HG02840 (cell line): Measurements from ENCODE around the gene KCNQ2.

Source experiments
- ATAC-seq: cut with Tn5 transposase; IDR thresholded peaks from one replicate; pipeline ENCODE4 v1.9.1; 2021; ENCODE audit warnings: mild to moderate bottlenecking, moderate library complexity, moderate number of reproducible peaks; ENCODE audit not compliant: unreplicated experiment, low FRiP score

The KCNQ2 gene

DNA sequence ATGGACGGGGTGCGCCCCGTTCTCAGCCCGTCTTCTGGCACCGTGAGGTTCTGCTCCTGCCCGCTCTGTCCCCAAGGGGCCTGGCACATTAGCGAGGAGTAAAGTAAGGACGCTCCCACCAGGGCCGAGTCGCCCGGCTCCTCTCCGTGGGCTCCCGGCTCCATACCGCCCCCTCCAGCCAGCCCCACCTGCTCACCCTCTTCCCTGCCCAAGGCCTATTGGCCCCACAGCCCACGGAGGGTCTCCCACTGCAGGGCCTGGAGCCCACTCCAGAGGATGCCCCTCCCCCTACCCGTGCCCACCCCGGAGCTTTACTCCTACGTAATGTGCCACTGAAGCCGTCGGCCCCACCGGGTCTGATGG is 63.8 kb downstream of the KCNQ2 start:
- no peak for ATAC-seq

DNA sequence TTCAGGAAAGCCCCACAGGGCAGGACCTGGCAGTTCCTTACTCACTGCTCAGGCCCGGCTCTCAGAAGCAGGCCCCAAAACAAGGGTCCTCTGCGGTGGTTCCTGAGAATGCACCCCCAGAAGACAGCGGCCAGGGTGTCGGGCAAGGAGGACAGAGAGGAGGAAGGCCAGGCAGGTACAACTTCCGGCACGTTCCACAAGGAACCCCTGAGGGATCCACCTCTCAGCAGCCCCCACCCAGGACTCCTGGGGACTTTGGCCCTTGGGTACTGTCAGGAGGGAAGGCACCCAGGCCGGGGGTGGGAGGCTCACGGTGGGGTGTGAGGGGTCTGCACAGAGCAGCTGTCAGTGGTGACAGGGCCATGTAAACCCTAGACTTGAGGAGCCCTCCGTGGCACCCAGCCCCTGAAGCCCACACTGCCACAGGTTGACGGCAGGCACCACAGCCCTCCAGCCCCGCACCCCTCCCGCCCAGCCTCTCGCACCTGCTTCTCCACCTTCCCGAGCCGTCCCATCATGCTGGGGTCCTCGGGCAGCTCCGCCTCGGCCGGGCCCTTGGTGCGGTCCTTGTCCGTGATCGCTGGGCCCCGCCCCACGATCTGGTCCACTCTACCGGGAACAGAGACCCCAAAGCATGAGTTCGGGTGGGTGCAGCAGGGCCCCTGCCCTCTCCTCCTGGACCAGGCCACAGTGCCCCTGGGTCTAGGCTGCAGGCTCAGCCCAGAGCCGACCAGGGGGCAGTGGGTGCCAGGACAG is 64.3 kb downstream of the KCNQ2 start:
- no peak for ATAC-seq

DNA sequence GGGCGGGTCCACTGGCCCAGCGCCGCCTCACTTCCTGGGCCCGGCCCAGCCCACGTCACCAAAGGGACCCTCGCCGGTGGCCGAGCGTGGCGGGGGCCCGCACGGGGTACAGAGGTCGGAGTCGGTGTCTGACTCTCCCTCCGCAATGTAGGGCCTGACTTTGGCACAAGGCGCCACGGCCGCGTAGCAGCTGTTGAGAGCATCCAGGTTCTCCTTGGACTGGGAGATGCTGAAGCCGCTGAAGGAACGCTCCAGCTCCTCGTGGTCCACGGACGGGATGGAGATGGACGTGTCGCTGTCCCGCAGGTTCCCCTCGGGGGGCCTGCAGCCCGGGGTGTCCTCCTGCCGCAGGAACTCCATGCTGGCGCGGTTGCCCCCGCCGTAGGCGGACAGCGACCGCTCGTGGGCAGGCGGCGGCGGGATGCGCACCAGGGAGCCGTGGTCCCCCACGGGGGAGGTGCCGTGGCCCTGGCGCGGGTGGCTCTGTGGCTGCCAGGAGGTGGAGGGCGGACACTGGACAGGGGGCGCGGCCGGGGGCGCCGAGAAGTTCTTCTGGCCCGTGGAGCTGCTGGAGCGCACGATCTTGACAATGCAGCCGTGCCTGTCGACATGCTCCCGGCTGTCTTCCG is 65.7 kb downstream of the KCNQ2 start:
- ATAC-seq, result no peak

DNA sequence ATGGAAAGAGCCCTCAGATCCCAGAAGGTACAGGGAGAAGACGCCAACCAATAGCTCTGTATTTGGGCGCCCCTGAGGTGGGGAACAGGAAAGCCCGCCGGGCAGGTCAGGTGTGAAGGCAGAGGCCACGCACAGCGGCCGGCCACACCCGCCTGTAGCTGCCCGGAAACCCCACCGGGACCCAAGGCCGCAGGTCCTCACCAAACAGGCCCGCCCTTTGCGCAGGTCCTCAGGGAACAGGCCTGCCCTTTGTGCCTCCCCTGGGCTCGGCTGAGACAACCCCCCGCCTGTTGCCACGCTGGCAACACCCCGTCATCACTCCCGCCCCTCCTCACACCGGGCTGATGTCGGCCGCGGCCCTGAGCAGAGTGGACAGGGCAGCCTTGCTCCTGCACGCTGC is 66.4 kb downstream of the KCNQ2 start:
- ATAC-seq, result no peak

DNA sequence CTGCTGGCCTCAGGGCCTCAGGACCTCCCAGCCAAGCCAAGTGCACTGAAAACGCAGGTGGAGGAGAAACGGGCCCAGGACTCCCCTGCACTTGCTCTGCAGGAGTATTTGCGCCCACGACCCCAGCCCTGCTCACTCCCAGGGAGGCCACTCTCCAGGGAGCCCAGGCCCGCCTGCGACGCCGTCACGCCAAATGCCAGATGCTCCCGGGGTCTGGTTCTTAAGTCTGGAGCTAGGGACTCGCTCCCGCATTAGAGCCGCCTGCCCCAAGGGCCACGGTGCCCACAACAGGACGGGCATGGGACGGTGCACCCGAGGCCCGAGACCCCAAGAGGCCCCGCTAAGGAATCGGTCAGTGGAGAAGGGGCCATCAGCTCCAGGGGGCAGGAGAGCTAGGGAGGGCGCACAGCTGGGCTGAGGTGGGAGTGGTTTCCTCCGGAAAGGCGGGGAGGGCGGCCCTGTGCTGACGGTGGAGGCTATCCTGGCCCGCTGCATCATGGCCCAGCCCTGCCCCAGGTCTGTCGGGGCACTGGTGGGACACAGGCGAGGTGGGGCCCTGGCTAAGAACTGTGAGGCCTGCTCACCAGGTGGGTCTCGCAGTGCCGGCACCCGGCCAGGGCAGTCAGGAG is 67.2 kb downstream of the KCNQ2 start:
- ATAC-seq, result no peak

DNA sequence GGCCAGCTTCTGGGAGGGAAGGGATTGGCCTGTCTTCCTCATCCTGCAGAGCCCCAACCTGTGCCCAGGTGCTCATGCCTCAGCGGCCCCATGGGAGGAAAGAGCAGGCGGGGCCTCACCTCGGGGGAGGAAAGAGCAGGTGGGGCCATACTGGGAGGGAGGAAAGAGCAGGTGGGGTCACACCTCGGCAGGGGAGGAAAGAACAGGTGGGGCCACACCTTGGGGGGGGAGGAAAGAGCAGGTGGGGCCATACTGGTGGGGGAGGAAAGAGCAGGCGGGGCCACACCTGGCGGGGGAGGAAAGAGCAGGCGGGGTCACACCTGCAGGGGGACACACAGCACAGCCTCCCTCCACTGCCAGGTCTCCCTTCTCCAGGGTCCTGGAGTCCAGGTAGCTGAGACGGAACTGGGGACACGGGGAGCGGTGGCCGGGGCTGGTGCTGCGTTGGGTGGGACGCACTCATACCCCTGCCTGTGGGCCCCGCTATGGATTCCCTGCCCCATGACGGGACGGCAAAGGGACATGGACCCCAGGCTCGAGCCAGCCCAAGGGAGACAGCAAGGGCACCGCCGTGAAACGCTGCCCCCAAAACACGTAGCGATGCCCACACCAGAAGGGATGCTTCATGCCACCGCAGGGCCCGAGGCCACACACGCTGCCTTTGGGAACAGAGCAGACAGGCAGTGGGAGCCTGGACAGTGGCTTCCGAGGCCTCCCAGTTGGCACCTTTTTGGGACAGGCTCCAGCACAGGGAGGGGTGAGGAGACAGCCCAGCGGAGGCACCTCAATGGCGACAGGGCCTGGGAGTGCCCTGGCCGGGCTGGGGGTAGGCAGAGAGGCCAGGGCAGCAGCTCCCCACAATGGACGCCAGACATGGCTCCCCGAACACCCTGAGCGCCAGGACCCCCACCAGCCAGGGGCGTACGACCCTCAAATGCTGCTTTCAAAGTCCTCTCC is 68.0 kb downstream of the KCNQ2 start:
- ATAC-seq, result no peak

DNA sequence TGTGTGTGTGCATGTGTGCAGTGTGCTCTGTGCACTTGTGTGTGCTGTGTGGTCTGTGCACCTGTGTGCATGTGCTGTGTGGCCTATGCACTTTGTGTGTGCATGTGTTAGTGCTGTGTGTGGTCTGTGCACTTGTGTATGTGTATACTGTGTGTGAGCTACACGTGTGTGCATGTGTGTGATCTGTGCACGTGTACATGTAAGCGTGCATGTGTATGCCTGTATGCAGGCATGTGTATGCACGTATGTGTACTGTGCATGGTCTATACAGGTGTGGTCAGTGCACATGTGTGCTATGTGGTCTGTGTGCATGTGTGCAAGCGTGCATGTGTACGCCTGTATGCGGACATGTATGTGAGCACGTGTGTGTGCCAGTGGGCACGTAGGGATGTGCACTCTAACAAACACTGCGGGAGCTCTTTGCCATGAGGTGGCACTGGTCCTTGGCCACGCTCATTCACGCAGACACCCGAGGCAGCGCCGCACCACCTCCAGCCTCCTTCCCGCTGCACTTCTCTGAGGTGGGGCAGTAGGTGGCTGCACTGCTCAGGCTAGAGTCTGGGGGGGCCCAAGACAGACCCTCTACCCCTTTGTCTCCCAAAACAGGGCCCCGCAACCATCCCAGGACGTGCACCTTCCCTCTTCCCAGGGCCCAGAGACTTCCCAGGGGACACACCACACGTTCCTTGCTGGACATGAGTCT is 68.9 kb downstream of the KCNQ2 start:
- no peak for ATAC-seq

DNA sequence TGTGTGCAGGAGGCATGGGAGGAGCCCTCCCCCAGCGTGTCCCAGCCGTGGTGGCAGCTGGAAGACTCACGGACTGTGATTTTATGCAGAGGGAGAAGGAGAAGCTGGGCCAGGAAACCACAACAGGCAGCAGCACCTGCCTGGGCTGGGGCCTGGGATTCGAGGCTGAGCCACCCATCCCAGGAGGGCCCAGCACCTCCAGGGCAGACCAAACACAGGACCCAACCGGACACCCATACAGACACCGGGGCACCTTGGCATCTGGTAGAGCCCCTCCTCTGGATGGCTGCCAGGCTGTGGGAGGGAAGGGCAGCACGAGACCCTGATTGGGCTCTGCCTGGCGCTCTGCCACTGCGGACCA is 69.6 kb downstream of the KCNQ2 start:
- no peak for ATAC-seq

DNA sequence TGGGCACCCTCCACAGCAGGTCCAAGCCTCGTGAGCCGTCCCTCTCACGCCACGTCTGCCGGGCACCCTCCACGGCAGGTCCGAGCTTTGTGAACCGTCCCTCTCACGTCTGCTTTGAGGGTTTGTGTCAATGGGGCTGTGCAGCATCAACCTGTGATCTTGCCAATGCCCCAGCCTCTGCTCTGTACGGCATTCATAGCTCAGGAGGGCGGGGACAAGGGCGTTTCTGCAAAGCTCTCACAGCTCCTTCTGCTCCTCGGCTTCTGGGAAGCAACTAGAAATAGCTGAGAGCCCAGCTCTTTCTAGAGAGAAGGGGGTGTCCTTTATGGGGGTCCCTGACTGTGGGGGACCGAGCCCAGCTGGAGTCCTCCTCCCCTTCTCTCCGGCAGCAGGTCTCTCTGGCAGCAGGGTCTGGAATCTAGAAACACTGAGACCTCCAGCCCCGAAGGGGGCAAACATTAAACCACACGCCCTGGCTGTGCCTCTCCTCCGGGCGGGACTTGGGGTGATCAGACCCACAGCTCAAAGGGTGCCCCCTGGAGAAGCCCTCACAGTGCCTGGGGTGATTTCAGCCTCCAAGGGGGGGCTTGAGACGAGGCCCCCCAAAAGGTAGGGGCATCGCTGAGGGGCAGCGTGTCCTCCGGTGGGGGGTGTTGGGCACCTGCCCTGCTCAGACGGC is 70.1 kb downstream of the KCNQ2 start:
- no peak for ATAC-seq

DNA sequence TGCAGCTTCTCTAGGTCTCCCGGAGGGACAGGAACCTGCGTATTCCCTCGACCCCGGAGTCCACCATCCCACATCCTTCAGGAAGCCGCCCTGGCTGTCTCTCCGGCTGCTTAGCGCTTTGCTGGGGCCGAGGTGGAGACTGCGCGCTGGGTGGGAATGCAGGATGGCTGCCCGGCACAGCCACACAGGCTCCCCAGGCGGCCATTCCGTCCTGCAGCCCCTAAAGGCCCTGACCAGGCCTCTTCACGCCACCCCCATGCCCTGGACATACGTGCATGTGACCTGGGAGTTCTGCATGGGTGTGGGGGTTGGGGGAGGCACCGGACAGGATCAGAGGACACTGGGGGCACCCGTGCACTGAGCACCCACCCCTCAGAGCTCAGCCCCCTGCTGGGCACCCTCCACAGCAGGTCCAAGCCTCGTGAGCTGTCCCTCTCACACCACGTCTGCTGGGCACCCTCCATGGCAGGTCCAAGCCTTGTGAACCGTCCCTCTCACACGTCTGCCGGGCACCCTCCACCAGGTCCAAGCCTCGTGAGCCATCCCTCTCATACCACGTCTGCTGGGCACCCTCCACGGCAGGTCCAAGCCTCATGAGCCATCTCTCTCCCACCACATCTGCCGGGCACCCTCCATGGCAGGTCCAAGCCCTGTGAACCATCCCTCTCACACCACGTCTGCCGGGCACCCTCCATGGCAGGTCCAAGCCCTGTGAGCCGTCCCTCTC is 70.9 kb downstream of the KCNQ2 start:
- no peak for ATAC-seq

DNA sequence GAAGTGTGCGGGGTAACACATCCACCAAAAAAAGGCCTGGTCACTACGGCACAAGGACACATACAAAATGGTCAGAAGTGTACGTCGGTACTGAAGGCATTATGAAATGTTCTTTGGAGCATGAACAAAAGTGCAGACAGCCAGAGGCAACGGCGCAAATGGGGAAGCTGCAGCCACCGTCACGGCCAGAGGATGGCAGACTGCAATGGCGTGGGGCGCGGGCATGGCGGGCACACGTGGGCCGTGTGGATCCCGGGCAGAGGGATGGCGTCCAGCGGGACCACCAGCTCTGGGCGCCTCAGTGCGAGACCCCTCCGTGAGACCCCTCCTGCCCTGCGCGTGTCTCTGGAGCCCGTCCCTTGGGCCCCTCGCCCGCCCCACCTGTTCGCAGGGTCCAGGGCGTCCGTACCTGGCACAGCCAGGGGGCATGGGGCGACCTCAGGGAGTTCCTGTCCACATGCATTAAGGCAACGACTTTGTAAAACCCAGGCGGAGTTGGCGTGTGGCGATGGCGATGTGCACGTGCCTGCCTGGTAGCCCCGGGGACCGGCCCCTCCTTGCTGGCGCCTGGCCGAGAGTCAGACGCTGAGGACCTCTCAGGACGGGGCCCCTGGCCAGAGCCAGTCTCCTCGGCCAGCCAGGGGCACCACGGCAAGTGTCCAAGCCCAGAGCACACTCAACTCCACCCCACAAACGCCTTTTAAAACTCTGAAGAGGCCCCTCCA is 71.8 kb downstream of the KCNQ2 start:
- no peak for ATAC-seq

DNA sequence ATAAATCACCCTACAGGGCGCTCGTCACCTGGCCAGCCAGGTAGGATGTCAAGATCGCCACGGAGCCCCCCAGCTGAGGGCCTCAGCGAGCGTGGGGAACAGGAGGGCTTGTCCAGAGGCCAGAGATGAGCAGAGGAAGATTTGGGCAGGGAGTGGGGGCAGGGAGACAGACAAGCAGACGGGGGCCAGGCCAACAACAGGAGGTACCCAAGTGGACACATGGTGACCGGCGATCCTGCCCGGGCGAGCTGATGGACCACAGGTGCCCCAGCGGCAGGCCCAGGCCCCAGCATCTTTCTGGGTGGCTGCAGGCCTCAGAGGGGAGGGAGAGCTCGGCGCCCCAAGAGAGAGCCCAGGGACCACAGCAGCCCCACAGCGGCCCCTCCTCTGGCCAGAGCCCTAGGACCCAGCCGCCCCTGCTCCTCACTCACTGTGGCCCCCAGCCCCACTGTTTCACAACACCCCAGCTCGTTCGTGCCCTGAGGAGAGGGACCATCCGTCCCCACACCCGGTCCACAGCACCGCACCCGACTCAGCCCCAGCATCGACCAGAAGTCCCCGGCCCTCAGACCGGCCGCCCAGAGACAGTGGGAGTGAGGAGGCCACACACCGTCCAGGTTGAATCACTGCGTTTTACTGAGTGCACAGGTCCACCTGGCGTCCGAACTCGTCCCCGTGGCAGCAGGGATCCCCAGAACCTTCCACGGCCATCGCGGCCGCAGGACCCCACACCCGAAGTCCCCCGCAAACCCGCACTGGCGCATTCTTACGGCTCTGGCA is 72.7 kb downstream of the KCNQ2 start:
- ATAC-seq, result no peak

DNA sequence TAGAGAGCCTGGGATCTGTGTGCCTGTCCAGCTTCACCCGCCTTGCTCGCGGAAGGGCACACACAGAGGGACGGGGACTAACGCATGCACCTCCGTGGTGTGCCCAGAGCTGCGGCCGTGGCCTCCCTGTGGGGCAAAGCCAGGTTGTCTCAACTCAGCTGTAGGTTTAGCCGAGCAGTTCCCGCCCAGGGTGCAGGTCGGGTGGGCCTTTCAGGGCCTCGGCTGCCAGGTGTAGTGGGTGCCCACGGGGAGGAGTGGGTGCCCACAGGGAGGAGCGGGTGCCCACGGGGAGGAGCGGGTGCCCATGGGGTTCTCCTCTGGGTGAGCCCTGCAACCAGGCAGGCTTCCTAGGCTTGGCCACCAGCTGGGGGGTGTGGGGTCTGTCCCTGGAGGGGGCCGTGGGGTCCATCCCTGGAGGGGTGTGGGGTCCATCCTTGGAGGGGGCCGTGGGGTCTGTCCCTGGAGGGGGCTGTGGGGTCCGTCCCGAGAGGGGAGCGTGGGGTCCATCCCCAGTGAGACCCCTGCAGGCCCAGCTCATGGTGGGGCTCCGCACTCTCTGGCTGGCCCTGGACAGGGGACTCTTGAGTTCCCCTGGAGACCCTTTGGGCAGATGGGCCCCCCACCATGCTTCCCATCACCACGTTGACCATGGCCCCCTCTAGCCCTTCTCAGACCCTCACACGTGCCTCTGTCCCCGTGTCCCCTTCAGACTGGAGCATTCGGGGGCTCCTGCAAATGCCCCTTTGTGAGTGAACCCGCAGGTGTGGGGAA is 73.5 kb downstream of the KCNQ2 start:
- no peak for ATAC-seq

DNA sequence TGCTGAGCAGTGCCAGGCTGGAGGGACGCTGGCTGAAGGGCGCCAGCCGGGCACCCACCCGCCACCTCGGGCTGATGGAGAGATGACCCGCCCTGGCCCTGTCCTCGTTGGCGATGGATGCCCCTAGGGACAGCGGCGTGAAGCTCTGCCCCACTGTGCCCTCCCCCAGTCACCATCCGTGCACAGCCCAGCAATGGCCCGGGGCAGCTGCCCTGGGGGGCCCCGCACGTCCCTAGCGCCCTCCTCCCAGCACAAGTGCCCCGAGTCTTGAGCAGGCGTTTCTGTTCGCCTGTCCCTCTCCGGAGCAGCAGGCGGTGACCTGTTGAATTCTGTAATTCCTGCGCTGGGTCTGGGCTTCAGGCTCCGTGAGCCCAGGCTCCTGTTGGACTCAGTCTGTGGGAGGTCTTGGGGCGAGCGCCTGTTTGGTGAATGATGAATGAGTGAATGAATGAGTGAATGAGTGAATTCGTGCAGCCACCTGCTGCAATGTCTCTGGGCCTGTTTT is 74.5 kb downstream of the KCNQ2 start:
- no peak for ATAC-seq

DNA sequence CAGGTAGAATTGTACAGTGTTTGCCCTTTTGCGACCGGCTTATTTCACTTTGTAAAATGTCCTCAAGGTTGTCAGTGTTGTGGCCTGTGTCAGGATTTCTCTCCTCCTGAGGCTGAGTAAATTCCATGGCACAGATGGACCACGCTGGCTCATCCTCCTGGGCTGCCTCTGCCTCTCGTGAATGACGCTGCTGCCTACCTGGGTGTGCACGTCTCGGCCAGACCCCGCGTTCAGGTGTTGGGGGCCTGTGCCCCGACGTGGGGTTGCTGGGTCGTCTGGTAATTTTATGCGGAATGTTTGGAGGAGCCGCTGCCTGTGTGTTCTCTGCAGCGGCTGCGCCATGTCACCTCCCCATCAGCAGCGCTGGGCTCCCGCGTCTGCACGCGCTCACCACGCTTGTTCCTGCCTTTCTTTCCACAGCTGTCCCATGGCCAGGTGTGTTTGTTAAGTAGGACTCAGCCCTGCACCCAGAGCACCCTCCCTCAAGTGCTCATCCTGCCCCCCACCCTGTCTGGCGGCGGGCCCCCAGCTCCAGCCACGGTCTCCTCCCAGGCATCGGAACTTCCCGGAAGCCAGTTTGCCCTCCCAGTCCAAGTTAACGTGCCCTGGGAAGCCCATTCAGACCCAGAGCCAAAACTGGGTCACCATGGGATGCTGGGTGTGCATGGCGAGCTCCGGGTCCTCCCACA is 75.2 kb downstream of the KCNQ2 start:
- ATAC-seq, result no peak

DNA sequence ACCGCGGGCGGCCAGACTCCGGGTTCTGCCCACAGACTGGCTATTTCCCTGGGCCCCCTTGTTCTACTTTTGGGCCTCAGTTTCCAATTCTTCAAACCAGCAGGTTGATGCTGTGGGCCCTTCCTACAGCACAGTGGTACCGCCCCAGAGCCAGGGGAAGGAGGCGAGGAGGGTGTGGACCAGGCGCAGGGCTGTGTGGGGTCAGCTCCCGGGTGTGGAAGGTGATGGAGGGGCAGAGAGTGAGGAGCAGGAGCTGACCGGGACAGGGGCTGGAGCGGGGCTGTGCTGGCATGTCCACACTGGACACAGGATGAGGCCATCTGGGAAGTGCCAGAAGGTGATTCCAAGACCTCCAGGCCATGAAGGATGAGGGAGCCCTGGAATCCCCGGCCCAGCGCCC is 76.2 kb downstream of the KCNQ2 start:
- no peak for ATAC-seq
